Right lobe of liver (tissue), 4 donors: ENCODE measurements around the gene PRUNE1.

ENCODE experiments used
- POLR2A ChIP-seq: fragments of 450-650 bp; IDR thresholded peaks from one replicate; pipeline ENCODE4 v1.6.1; 2017; ENCODE audit warnings: antibody characterized with exemption, mild to moderate bottlenecking
- TF ChIP-seq, protein P1 (sequence below), 4 donors: fragments of 200-600 bp in 3 of 4; fragments of 450-650 bp in 1 of 4; IDR thresholded peaks; one replicate each; pipeline versions ENCODE4 v1.5.1 to v1.8.0; 2016 to 2022; ENCODE audit warnings: antibody characterized with exemption in 4 of 4, mild to moderate bottlenecking in 2 of 4
- donor health status: DM: no; HTN: no; CAD: no.
- donor health status: DM: no; HTN: no; CAD: no.
- donor health status: DM: no; HTN: yes; CAD: no.

- TF ChIP-seq, protein P1, sequence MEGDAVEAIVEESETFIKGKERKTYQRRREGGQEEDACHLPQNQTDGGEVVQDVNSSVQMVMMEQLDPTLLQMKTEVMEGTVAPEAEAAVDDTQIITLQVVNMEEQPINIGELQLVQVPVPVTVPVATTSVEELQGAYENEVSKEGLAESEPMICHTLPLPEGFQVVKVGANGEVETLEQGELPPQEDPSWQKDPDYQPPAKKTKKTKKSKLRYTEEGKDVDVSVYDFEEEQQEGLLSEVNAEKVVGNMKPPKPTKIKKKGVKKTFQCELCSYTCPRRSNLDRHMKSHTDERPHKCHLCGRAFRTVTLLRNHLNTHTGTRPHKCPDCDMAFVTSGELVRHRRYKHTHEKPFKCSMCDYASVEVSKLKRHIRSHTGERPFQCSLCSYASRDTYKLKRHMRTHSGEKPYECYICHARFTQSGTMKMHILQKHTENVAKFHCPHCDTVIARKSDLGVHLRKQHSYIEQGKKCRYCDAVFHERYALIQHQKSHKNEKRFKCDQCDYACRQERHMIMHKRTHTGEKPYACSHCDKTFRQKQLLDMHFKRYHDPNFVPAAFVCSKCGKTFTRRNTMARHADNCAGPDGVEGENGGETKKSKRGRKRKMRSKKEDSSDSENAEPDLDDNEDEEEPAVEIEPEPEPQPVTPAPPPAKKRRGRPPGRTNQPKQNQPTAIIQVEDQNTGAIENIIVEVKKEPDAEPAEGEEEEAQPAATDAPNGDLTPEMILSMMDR (IDR thresholded peaks at IDR 0.05), result no peak
- TF ChIP-seq POLR2A, result no peak
These were observed 10.3 kb upstream of the PRUNE1 start for GRCh38 chr1:150997949-150998348.
